Measurements from ENCODE around the gene GPBAR1. TPM values are rescaled to one million over a fixed set of nuclear protein-coding genes. Genes with fewer than 3 reads are reported as not detected.
"Not testable (repeated sequence)": the region's sequence is repeated elsewhere in the genome, so short reads cannot be mapped to it uniquely, and the experiment has no call there.

GPBAR1 gene
- total RNA-seq, 1 donor, result 0.54 TPM

- peak; percentile 78 to 96 (median 86) for DNase-seq (ENCODE audit: low read depth in 2 of 3, low spot score in 2 of 3)
Measured at GRCh38 chr2:218301176-218301819, 40.5 kb downstream of the GPBAR1 start.

GRCh38 chr2:218305383-218305782 lies 44.6 kb downstream of the GPBAR1 start:
- DNase-seq (ENCODE audit: low read depth in 2 of 3, low spot score in 2 of 3), result no peak

GRCh38 chr2:218306184-218306920 lies 45.5 kb downstream of the GPBAR1 start:
- no peak for DNase-seq (ENCODE audit: low read depth in 2 of 3, low spot score in 2 of 3)

- no peak for DNase-seq (ENCODE audit: low read depth in 2 of 3, low spot score in 2 of 3)
Measured at GRCh38 chr2:218307415-218308090, 46.7 kb downstream of the GPBAR1 start.

- DNase-seq (ENCODE audit: low read depth in 2 of 3, low spot score in 2 of 3), result no peak
Measured at GRCh38 chr2:218310853-218311540, 50.2 kb downstream of the GPBAR1 start.

- DNase-seq (ENCODE audit: low read depth in 2 of 3, low spot score in 2 of 3), result not testable (repeated sequence)
Measured at GRCh38 chr2:218311541-218312266, 50.9 kb downstream of the GPBAR1 start.

- DNase-seq (ENCODE audit: low read depth in 2 of 3, low spot score in 2 of 3), result no peak
Measured at GRCh38 chr2:218312267-218312756, 51.5 kb downstream of the GPBAR1 start.

- DNase-seq (ENCODE audit: low read depth in 2 of 3, low spot score in 2 of 3), result no peak
Measured at GRCh38 chr2:218313356-218313755, 52.5 kb downstream of the GPBAR1 start.

Other genes starting within 250 kb of the GPBAR1 start
- 1.1 TPM for gene RUFY4, start 191.8 kb upstream of the GPBAR1 start, total RNA-seq
- under 0.01 TPM for gene CXCR2, start 135.0 kb upstream of the GPBAR1 start, total RNA-seq
- under 0.01 TPM for gene CXCR1, start 94.1 kb upstream of the GPBAR1 start, total RNA-seq
- gene ARPC2, start 43.8 kb upstream of the GPBAR1 start, total RNA-seq, result 259 TPM
- gene AAMP, start 9.1 kb downstream of the GPBAR1 start, total RNA-seq, result 121 TPM
- gene PNKD, start 9.5 kb downstream of the GPBAR1 start, total RNA-seq, result 53.3 TPM
- 167 TPM for gene TMBIM1, start 31.5 kb downstream of the GPBAR1 start, total RNA-seq
- 0.27 TPM for gene CATIP, start 95.8 kb downstream of the GPBAR1 start, total RNA-seq
- gene SLC11A1, start 121.3 kb downstream of the GPBAR1 start, total RNA-seq, result 3.8 TPM
- 152 TPM for gene CTDSP1, start 138.9 kb downstream of the GPBAR1 start, total RNA-seq
- gene VIL1, start 158.1 kb downstream of the GPBAR1 start, total RNA-seq, result under 0.01 TPM

Measured in hematopoietic multipotent progenitor cell (in vitro differentiated cells).